ENCODE measurements around the gene GRIFIN.
A peak's percentile ranks its signal among the peaks of the same experiment; 100 is the strongest.

The GRIFIN gene

GRCh38 chr7:2510130-2510776 lies 34.1 kb upstream of the GRIFIN start:
- Histone ChIP-seq H3K27me3 (ENCODE audit: insufficient read depth, low read length) (peaks cover under 1% of the 10 kb centered on the region; the same call in 1 of the 2 replicates), H3K9ac (ENCODE audit: low read length) (peak overlapping the region; percentile 47; the same call in 1 of the 2 replicates), H3K4me1 (ENCODE audit: insufficient read depth, low read length, severe bottlenecking) (peaks cover 45% of the 10 kb centered on the region), H3K9me2 (ENCODE audit: low read depth, low read length) (no peaks in the 10 kb centered on the region), H3K4me3 (ENCODE audit: low read depth, low read length, poor library complexity, severe bottlenecking) (peak overlapping the region; percentile 34), H3K9me3 (ENCODE audit: low read length) (no peaks in the 10 kb centered on the region), H3K27ac (ENCODE audit: low read depth, low read length, poor library complexity, severe bottlenecking) (peak overlapping the region; percentile 89), H4K20me1 (ENCODE audit: insufficient read depth, low read length) (no peaks in the 10 kb centered on the region), H2AFZ (ENCODE audit: low read length) (no peak overlapping the region), H3K79me2 (ENCODE audit: insufficient read depth, low read length) (no peaks in the 10 kb centered on the region), H3F3A (ENCODE audit: insufficient read depth, low read length) (no peaks in the 10 kb centered on the region), H3K4me2 (ENCODE audit: low read length) (peak overlapping the region; percentile 57; the same call in 1 of the 2 replicates), H3K36me3 (ENCODE audit: insufficient read depth, low read length) (no peaks in the 10 kb centered on the region)
- TF ChIP-seq CTCF (IDR thresholded peaks at IDR 0.05; ENCODE audit: low read length) (no peak), EZH2 (IDR thresholded peaks at IDR 0.05; ENCODE audit: borderline replicate concordance, low read length) (no peak)

- Histone ChIP-seq H3K4me3 (ENCODE audit: low read depth, low read length, poor library complexity, severe bottlenecking) (no peak overlapping the region), H3K9ac (ENCODE audit: low read length) (no peak overlapping the region), H3K36me3 (ENCODE audit: insufficient read depth, low read length) (no peaks in the 10 kb centered on the region), H3K4me2 (ENCODE audit: low read length) (peak overlapping the region; percentile 34; the same call in 1 of the 2 replicates), H3K79me2 (ENCODE audit: insufficient read depth, low read length) (no peaks in the 10 kb centered on the region), H3K9me2 (ENCODE audit: low read depth, low read length) (no peaks in the 10 kb centered on the region), H3K4me1 (ENCODE audit: insufficient read depth, low read length, severe bottlenecking) (peaks cover 45% of the 10 kb centered on the region), H3K27me3 (ENCODE audit: insufficient read depth, low read length) (peaks cover 7% of the 10 kb centered on the region), H2AFZ (ENCODE audit: low read length) (no peak overlapping the region), H3K9me3 (ENCODE audit: low read length) (no peaks in the 10 kb centered on the region), H3F3A (ENCODE audit: insufficient read depth, low read length) (no peaks in the 10 kb centered on the region), H4K20me1 (ENCODE audit: insufficient read depth, low read length) (no peaks in the 10 kb centered on the region), H3K27ac (ENCODE audit: low read depth, low read length, poor library complexity, severe bottlenecking) (no peak overlapping the region)
- no peak for TF ChIP-seq CTCF (IDR thresholded peaks at IDR 0.05; ENCODE audit: low read length)
- TF ChIP-seq EZH2 (IDR thresholded peaks at IDR 0.05; ENCODE audit: borderline replicate concordance, low read length): no peak
Observed at GRCh38 chr7:2509298-2509906, 33.2 kb upstream of the GRIFIN start.

- H3K4me2 ChIP-seq (ENCODE audit: low read length): peak overlapping the region; percentile 34; the same call in 1 of the 2 replicates
- TF ChIP-seq EZH2 (IDR thresholded peaks at IDR 0.05; ENCODE audit: borderline replicate concordance, low read length) (no peak), CTCF (IDR thresholded peaks at IDR 0.05; ENCODE audit: low read length) (no peak)
- no peaks in the 10 kb centered on the region for H3K79me2 ChIP-seq (ENCODE audit: insufficient read depth, low read length)
- H3F3A ChIP-seq (ENCODE audit: insufficient read depth, low read length): no peaks in the 10 kb centered on the region
- no peaks in the 10 kb centered on the region for H3K9me3 ChIP-seq (ENCODE audit: low read length)
- no peak overlapping the region for H3K9ac ChIP-seq (ENCODE audit: low read length)
- no peaks in the 10 kb centered on the region for H3K36me3 ChIP-seq (ENCODE audit: insufficient read depth, low read length)
- H3K9me2 ChIP-seq (ENCODE audit: low read depth, low read length): no peaks in the 10 kb centered on the region
- H3K4me1 ChIP-seq (ENCODE audit: insufficient read depth, low read length, severe bottlenecking): peaks cover 45% of the 10 kb centered on the region
- peaks cover 11% of the 10 kb centered on the region for H3K27me3 ChIP-seq (ENCODE audit: insufficient read depth, low read length)
- H2AFZ ChIP-seq (ENCODE audit: low read length): no peak overlapping the region
- no peak overlapping the region for H3K27ac ChIP-seq (ENCODE audit: low read depth, low read length, poor library complexity, severe bottlenecking)
- H4K20me1 ChIP-seq (ENCODE audit: insufficient read depth, low read length): no peaks in the 10 kb centered on the region
- no peak overlapping the region for H3K4me3 ChIP-seq (ENCODE audit: low read depth, low read length, poor library complexity, severe bottlenecking)
Observed at GRCh38 chr7:2508327-2509215, 32.4 kb upstream of the GRIFIN start.
